Ascending aorta (tissue), 2 donors: ENCODE results near the gene SMIM20. TPM values are rescaled to one million over a fixed set of nuclear protein-coding genes. Genes with fewer than 3 reads are reported as not detected.

Experiments
- DNase-seq, 2 donors: peaks; one replicate each; pipeline ENCODE4 v3.0.0-alpha.2; 2019; ENCODE audit warnings: low spot score in 2 of 2
- H3K27ac ChIP-seq, 2 donors: fragments of 200-600 bp; sonication (generic); one replicate each; pipeline ENCODE4 v1.5.1; 2016 to 2017; ENCODE audit warnings: mild to moderate bottlenecking in 1 of 2
- H3K27me3 ChIP-seq: fragments of 200-600 bp; sonication (generic); one replicate; pipeline ENCODE4 v1.5.1; 2017
- H3K36me3 ChIP-seq, 2 donors: fragments of 200-600 bp; sonication (generic); one replicate each; pipeline ENCODE4 v1.5.1; 2016
- H3K4me1 ChIP-seq, 2 donors: fragments of 200-600 bp; sonication (generic); one replicate each; pipeline ENCODE4 v1.5.1; 2016 to 2017; ENCODE audit warnings: mild to moderate bottlenecking in 1 of 2
- H3K4me3 ChIP-seq, 2 donors: fragments of 200-600 bp; sonication (generic); one replicate each; pipeline ENCODE4 v1.5.1; 2016 to 2017; ENCODE audit warnings: mild to moderate bottlenecking in 1 of 2
- H3K9me3 ChIP-seq, 2 donors: fragments of 200-600 bp; sonication (generic); one replicate each; pipeline ENCODE4 v1.5.1; 2016
- intact Hi-C: fragments of 100-400 bp; cut with DNase I; formaldehyde crosslinking; loops from one replicate; pipeline ENCODE4 v1.15.1; 2023
- total RNA-seq: library from RNA; depleted of rRNA; stranded (reverse); fragments of >200 nt; gene quantifications from one replicate; pipeline ENCODE4 v1.1.0, GENCODE V29; 2016
- TF ChIP-seq, protein P1 (sequence below), 3 experiments: fragments of 200-600 bp in 2 of 3; fragments of 450-650 bp in 1 of 3; sonication (generic) in 2 of 3; IDR thresholded peaks; one replicate each; pipeline ENCODE4 v1.5.1; 2016 to 2019; ENCODE audit warnings: antibody characterized with exemption in 3 of 3, mild to moderate bottlenecking in 1 of 3, moderate library complexity in 1 of 3

SMIM20 gene
- total RNA-seq, 1 donor from 2014 or later = 5.7 TPM

DNA sequence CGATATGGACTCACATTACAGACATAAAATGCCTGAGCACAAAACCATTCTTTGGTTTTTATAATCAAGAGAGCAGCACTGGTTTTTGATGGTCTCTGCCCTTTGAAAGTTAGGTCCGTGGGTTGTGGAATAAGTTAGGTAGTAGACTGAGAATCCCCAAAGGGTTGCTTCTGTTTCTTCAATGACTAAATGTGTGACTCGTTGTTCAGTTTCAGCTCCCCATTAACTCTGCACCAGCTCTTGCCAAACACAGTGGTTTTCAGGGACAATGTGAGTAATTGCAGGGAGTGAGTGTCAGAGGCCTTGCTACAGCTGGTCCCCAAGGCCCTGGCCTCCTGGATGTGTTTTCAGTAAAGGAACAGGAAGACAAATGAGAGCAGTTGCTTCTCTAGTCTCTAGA is 24.8 kb downstream of the SMIM20 start:
- Histone ChIP-seq H3K27ac (no peak overlapping the region), H3K4me3 (no peak overlapping the region), H3K9me3 (no peaks in the 10 kb centered on the region), H3K4me1 (no peaks in the 10 kb centered on the region), H3K36me3 (no peaks in the 10 kb centered on the region), H3K27me3 (no peaks in the 10 kb centered on the region)
- no peak for DNase-seq
- intact Hi-C loops = no loop called here
- TF ChIP-seq, protein P1, sequence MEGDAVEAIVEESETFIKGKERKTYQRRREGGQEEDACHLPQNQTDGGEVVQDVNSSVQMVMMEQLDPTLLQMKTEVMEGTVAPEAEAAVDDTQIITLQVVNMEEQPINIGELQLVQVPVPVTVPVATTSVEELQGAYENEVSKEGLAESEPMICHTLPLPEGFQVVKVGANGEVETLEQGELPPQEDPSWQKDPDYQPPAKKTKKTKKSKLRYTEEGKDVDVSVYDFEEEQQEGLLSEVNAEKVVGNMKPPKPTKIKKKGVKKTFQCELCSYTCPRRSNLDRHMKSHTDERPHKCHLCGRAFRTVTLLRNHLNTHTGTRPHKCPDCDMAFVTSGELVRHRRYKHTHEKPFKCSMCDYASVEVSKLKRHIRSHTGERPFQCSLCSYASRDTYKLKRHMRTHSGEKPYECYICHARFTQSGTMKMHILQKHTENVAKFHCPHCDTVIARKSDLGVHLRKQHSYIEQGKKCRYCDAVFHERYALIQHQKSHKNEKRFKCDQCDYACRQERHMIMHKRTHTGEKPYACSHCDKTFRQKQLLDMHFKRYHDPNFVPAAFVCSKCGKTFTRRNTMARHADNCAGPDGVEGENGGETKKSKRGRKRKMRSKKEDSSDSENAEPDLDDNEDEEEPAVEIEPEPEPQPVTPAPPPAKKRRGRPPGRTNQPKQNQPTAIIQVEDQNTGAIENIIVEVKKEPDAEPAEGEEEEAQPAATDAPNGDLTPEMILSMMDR (IDR thresholded peaks at IDR 0.05) = no peak

DNA sequence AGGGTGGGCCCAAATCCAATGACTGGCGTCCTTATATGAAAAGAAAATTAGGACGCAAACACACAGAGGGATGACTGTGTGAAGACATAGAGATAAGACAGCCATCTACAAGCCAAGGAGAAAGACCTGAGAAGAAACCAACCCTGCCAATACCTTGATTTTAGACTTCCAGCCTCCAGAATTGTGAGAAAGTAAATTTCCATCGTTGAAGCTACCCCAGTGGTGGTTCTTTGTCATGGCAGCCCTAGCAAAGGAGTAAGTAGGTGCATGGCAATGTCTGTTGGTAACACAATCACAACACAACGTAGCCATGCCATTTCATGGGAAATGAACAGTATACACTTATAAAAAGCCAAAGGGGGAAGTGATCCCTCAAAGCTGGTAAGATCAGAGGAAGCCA is 25.3 kb downstream of the SMIM20 start:
- intact Hi-C loops = no loop called here

DNA sequence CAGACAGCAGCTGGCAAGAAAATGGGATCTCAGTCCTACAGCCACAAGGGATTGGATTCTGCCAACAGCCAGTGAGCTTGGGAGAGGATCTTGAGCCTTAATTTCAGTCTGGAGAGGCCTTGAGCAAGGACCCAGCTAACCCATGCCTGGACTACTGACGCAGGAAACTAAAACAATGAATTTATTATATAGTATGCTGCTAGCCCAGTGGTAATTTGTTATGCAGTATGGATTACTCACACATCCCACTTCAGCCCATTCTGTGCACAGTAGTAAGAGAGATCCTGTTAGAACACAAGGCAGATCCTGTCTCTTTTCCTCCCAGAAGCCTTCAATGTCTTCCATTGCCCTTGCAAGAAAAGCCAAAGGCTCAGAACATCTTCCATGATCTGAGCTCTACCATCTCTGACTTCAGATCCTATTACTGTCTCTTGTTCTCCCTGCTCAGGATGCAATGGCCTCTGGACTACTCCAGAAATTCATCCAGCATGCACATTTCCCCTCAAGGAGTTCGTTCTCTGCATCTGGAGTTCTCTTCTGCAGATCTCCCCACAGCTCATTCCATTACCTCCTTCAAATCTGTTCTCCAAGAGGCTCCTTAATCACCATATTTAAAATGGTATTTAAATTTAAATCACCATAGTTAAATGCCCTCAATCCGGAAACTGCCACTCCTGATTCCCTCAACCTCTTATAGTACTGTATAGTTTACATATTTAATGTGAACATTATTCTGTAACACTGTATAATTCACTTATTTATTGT is 27.6 kb downstream of the SMIM20 start:
- no peak for DNase-seq
- H3K27me3 ChIP-seq = no peaks in the 10 kb centered on the region
- intact Hi-C loops = no loop called here
- H3K9me3 ChIP-seq = no peaks in the 10 kb centered on the region
- TF ChIP-seq, protein P1 (IDR thresholded peaks at IDR 0.05) = no peak
- no peaks in the 10 kb centered on the region for H3K4me1 ChIP-seq
- no peaks in the 10 kb centered on the region for H3K36me3 ChIP-seq
- H3K27ac ChIP-seq = no peak overlapping the region
- no peak overlapping the region for H3K4me3 ChIP-seq

More for the DNA sequence above, 25.3 kb downstream of the SMIM20 start:
- Histone ChIP-seq H3K36me3 (no peaks in the 10 kb centered on the region), H3K27ac (no peak overlapping the region), H3K4me1 (no peaks in the 10 kb centered on the region), H3K4me3 (no peak overlapping the region), H3K27me3 (no peaks in the 10 kb centered on the region), H3K9me3 (no peaks in the 10 kb centered on the region)
- no peak for DNase-seq
- TF ChIP-seq, protein P1 (IDR thresholded peaks at IDR 0.05) = no peak

DNA sequence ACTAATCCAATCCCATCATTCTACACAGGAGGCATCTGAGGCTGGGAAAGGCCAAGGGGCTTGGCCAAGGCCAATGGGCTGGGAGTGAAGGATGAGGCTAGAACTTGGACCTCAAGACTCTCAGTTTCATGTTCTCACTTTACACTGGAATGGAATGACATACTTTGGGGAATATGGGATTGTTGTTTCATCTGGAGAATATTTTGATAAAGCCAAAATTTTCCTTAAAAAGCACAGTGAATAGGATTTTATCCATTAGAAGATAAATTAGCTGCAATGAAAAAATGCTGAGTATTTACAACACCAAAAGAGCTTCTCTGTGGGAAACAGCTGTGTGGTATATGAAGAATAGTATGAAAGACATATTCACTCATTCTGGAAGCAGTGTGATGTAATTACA is 29.3 kb downstream of the SMIM20 start:
- H3K36me3 ChIP-seq = no peaks in the 10 kb centered on the region
- TF ChIP-seq, protein P1 (IDR thresholded peaks at IDR 0.05) = no peak
- H3K9me3 ChIP-seq = no peaks in the 10 kb centered on the region
- H3K4me1 ChIP-seq = no peaks in the 10 kb centered on the region
- no peak for DNase-seq
- H3K27me3 ChIP-seq = no peaks in the 10 kb centered on the region
- H3K27ac ChIP-seq = no peak overlapping the region
- no peak overlapping the region for H3K4me3 ChIP-seq
- intact Hi-C loops = no loop called here

DNA sequence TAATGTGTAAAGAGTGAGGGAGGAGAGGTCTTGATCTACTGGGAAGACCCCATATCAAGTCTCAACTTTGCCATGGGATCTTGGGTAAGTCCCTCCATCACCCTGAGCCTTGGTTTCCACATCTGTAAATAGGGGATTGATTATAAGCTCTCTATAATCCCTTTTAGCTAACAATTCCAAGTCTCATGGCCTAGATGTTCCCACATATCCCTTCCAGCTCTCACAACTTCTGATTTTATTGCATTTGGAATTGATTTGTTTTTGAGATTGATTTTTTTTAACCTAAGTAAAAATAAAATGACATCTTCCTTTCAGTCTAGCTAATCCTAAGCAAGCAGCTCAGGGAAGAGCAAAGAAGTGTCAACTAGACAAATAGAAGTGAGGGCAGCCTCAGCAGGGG is 29.8 kb downstream of the SMIM20 start:
- no peaks in the 10 kb centered on the region for H3K36me3 ChIP-seq
- TF ChIP-seq, protein P1 (IDR thresholded peaks at IDR 0.05) = no peak
- intact Hi-C loops = no loop called here
- no peaks in the 10 kb centered on the region for H3K9me3 ChIP-seq
- no peaks in the 10 kb centered on the region for H3K27me3 ChIP-seq
- no peak overlapping the region for H3K27ac ChIP-seq
- no peak for DNase-seq
- H3K4me1 ChIP-seq = no peaks in the 10 kb centered on the region
- no peak overlapping the region for H3K4me3 ChIP-seq
